ENCODE data around the gene NANOS3. TPM values are rescaled to one million over a fixed set of nuclear protein-coding genes. Genes with fewer than 3 reads are reported as not detected.

The NANOS3 gene
- total RNA-seq, 1 donor from 2014 or later = 10.5 TPM

GRCh38 chr19:13880059-13881043 is 3.4 kb downstream of the NANOS3 start:
- Mint-ChIP-seq H3K9me3 (ENCODE audit: low read depth) (no peaks in the 10 kb centered on the region), H3K27me3 (no peaks in the 10 kb centered on the region), H3K36me3 (ENCODE audit: insufficient read depth) (no peaks in the 10 kb centered on the region), H3K4me1 (ENCODE audit: low read depth) (peaks cover 3% of the 10 kb centered on the region), H3K27ac (peak overlapping the region; percentile 45), H3K4me3 (ENCODE audit: low read depth) (no peak overlapping the region)
- peak; percentile 99 for TF ChIP-seq CTCF (IDR thresholded peaks at IDR 0.05; ENCODE audit: unreplicated experiment)
- peak; percentile 97 for DNase-seq (ENCODE audit: low spot score, unreplicated experiment)

- no peak for DNase-seq (ENCODE audit: low spot score, unreplicated experiment)
- Mint-ChIP-seq H3K36me3 (ENCODE audit: insufficient read depth) (no peaks in the 10 kb centered on the region), H3K4me1 (ENCODE audit: low read depth) (peaks cover 3% of the 10 kb centered on the region), H3K9me3 (ENCODE audit: low read depth) (no peaks in the 10 kb centered on the region), H3K27me3 (no peaks in the 10 kb centered on the region), H3K27ac (no peak overlapping the region), H3K4me3 (ENCODE audit: low read depth) (no peak overlapping the region)
- TF ChIP-seq CTCF (IDR thresholded peaks at IDR 0.05; ENCODE audit: unreplicated experiment) = no peak
These were observed 4.3 kb downstream of the NANOS3 start for GRCh38 chr19:13881251-13881691.

- no peak overlapping the region for H3K4me3 Mint-ChIP-seq (ENCODE audit: low read depth)
- no peak for DNase-seq (ENCODE audit: low spot score, unreplicated experiment)
These were observed 4.9 kb downstream of the NANOS3 start for GRCh38 chr19:13881692-13882418.

GRCh38 chr19:13882419-13882795 is 5.5 kb downstream of the NANOS3 start:
- H3K9me3 Mint-ChIP-seq (ENCODE audit: low read depth) = no peaks in the 10 kb centered on the region
- H3K27me3 Mint-ChIP-seq = no peaks in the 10 kb centered on the region
- TF ChIP-seq CTCF (IDR thresholded peaks at IDR 0.05; ENCODE audit: unreplicated experiment) = no peak
- peaks cover 3% of the 10 kb centered on the region for H3K4me1 Mint-ChIP-seq (ENCODE audit: low read depth)
- H3K4me3 Mint-ChIP-seq (ENCODE audit: low read depth) = no peak overlapping the region
- H3K27ac Mint-ChIP-seq = peak overlapping the region; percentile 10
- DNase-seq (ENCODE audit: low spot score, unreplicated experiment) = no peak
- no peaks in the 10 kb centered on the region for H3K36me3 Mint-ChIP-seq (ENCODE audit: insufficient read depth)

More at GRCh38 chr19:13881692-13882418, 4.9 kb downstream of the NANOS3 start:
- Mint-ChIP-seq H3K9me3 (ENCODE audit: low read depth) (no peaks in the 10 kb centered on the region), H3K27ac (peak overlapping the region; percentile 16), H3K4me1 (ENCODE audit: low read depth) (peaks cover 3% of the 10 kb centered on the region), H3K27me3 (no peaks in the 10 kb centered on the region), H3K36me3 (ENCODE audit: insufficient read depth) (no peaks in the 10 kb centered on the region)
- TF ChIP-seq CTCF (IDR thresholded peaks at IDR 0.05; ENCODE audit: unreplicated experiment) = no peak

GRCh38 chr19:13882836-13883235 is 5.9 kb downstream of the NANOS3 start:
- no peak overlapping the region for H3K4me3 Mint-ChIP-seq (ENCODE audit: low read depth)
- H3K27ac Mint-ChIP-seq = no peak overlapping the region
- no peak for TF ChIP-seq CTCF (IDR thresholded peaks at IDR 0.05; ENCODE audit: unreplicated experiment)
- no peaks in the 10 kb centered on the region for H3K9me3 Mint-ChIP-seq (ENCODE audit: low read depth)
- no peaks in the 10 kb centered on the region for H3K27me3 Mint-ChIP-seq
- no peak for DNase-seq (ENCODE audit: low spot score, unreplicated experiment)
- H3K4me1 Mint-ChIP-seq (ENCODE audit: low read depth) = peaks cover 3% of the 10 kb centered on the region
- H3K36me3 Mint-ChIP-seq (ENCODE audit: insufficient read depth) = no peaks in the 10 kb centered on the region

Data from progenitor cell of endocrine pancreas (in vitro differentiated cells).